Activated CD8-positive, alpha-beta T cell treated with anti-CD3 and anti-CD28 coated beads for 36 hours (primary cell): ENCODE results near the gene LPIN3. TPM values are rescaled to one million over a fixed set of nuclear protein-coding genes. Genes with fewer than 3 reads are reported as not detected.

Experiments
- ATAC-seq: fragments of 200-7000 bp; cut with Tn5 transposase; one replicate; pipeline ENCODE4 v1.10.0; 2021; ENCODE audit warnings: mild to moderate bottlenecking, moderate library complexity
- CTCF ChIA-PET: fragments of 350-600 bp; sonication (Branson Sonifier 250); formaldehyde crosslinking; loops from one replicate; lab custom pipeline; 2021; ENCODE audit warnings: antibody characterized with exemption; lab: Charles Lee
- POLR2A ChIA-PET: fragments of 350-600 bp; sonication (Branson Sonifier 250); formaldehyde crosslinking; loops from one replicate; lab custom pipeline; 2021; ENCODE audit warnings: antibody characterized with exemption; lab: Charles Lee
- DNase-seq: peaks from one replicate; pipeline ENCODE4 v3.0.0-alpha.2; 2020
- H3K27ac Mint-ChIP-seq: one replicate; pipeline ENCODE4 v1.8.0; 2021; ENCODE audit warnings: mild to moderate bottlenecking, mixed read lengths
- H3K27me3 Mint-ChIP-seq: one replicate; pipeline ENCODE4 v1.8.0; 2021; ENCODE audit warnings: mixed read lengths
- H3K36me3 Mint-ChIP-seq: one replicate; pipeline ENCODE4 v1.8.0; 2021; ENCODE audit warnings: low read depth, mixed read lengths
- H3K4me1 Mint-ChIP-seq: one replicate; pipeline ENCODE4 v1.8.0; 2021; ENCODE audit warnings: low read depth, mixed read lengths
- H3K4me3 Mint-ChIP-seq: one replicate; pipeline ENCODE4 v1.8.0; 2021; ENCODE audit warnings: mild to moderate bottlenecking, moderate library complexity, mixed read lengths
- H3K9me3 Mint-ChIP-seq: one replicate; pipeline ENCODE4 v1.8.0; 2021; ENCODE audit warnings: mixed read lengths
- CTCF ChIP-seq: fragments of 200-600 bp; IDR thresholded peaks from one replicate; pipeline ENCODE4 v1.8.0; 2022; ENCODE audit warnings: antibody characterized with exemption, mild to moderate bottlenecking
- intact Hi-C: fragments of 100-400 bp; cut with micrococcal nuclease; formaldehyde crosslinking; loops from one replicate; pipeline ENCODE4 v1.10.0; 2022
- total RNA-seq, 2 experiments: library from RNA; stranded (reverse); gene quantifications; one replicate each; pipeline ENCODE4 v1.2.3, GENCODE V29; 2021

LPIN3 gene
- total RNA-seq, 2 experiments from 2014 or later = 0.86 to 0.87 TPM

- Mint-ChIP-seq H3K27me3 (no peaks in the 10 kb centered on the region), H3K4me3 (no peak overlapping the region), H3K36me3 (no peaks in the 10 kb centered on the region), H3K9me3 (no peaks in the 10 kb centered on the region), H3K27ac (no peak overlapping the region), H3K4me1 (no peaks in the 10 kb centered on the region)
- ATAC-seq (no peak), DNase-seq (no peak)
- TF ChIP-seq CTCF = no peak
- intact Hi-C loops = no loop called here
- CTCF ChIA-PET = interaction anchor here (1.1 to 1.5 kb wide), 2 partner anchors 9 to 11 kb away, joined by 4 read pairs; no protein-coding TSS in a partner anchor
- POLR2A ChIA-PET = interaction anchor here (0.5 to 0.8 kb wide), 2 partner anchors 9 to 48 kb away, joined by 3 read pairs; no protein-coding TSS in a partner anchor
These were observed 9.9 kb downstream of the LPIN3 start for GRCh38 chr20:41350408-41350962.

GRCh38 chr20:41352106-41352505 is 11.5 kb downstream of the LPIN3 start:
- TF ChIP-seq CTCF = no peak
- H3K36me3 Mint-ChIP-seq = no peaks in the 10 kb centered on the region
- ATAC-seq (no peak), DNase-seq (no peak)
- H3K27me3 Mint-ChIP-seq = no peaks in the 10 kb centered on the region
- POLR2A ChIA-PET = no interaction called here
- CTCF ChIA-PET = interaction anchor here (1.2 kb wide), 1 partner anchor 12 kb away, joined by 3 read pairs; the partner anchor contains the start of gene LPIN3
- no peak overlapping the region for H3K4me3 Mint-ChIP-seq
- no peak overlapping the region for H3K27ac Mint-ChIP-seq
- no peaks in the 10 kb centered on the region for H3K4me1 Mint-ChIP-seq
- H3K9me3 Mint-ChIP-seq = no peaks in the 10 kb centered on the region
- intact Hi-C loops = no loop called here

DNA sequence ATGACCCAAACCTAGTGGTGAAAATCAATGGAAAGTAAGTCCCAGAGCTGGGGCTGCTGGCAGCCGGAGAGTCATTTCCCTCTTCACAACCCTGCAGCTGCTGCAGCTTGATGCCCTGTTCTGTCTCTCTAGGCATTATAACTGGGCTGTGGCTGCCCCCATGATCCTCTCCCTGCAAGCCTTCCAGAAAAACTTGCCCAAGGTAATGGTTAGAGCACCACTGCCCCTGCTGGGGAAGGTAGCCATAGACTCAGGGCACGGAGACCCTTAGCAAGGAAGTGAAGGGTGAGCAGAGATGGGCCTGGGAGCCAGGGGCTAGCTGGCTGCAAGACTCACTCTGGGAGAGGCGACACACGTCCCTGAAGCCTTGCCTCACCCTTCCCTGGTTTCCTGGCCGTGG is 12.0 kb downstream of the LPIN3 start:
- no peaks in the 10 kb centered on the region for H3K4me1 Mint-ChIP-seq
- intact Hi-C loops = no loop called here
- no peak overlapping the region for H3K4me3 Mint-ChIP-seq
- no peaks in the 10 kb centered on the region for H3K9me3 Mint-ChIP-seq
- no peaks in the 10 kb centered on the region for H3K36me3 Mint-ChIP-seq
- no peaks in the 10 kb centered on the region for H3K27me3 Mint-ChIP-seq
- DNase-seq (no peak), ATAC-seq (no peak)
- H3K27ac Mint-ChIP-seq = no peak overlapping the region
- TF ChIP-seq CTCF = no peak
- POLR2A ChIA-PET = no interaction called here
- CTCF ChIA-PET = interaction anchor here (1.2 kb wide), 1 partner anchor 12 kb away, joined by 3 read pairs; the partner anchor contains the start of gene LPIN3

DNA sequence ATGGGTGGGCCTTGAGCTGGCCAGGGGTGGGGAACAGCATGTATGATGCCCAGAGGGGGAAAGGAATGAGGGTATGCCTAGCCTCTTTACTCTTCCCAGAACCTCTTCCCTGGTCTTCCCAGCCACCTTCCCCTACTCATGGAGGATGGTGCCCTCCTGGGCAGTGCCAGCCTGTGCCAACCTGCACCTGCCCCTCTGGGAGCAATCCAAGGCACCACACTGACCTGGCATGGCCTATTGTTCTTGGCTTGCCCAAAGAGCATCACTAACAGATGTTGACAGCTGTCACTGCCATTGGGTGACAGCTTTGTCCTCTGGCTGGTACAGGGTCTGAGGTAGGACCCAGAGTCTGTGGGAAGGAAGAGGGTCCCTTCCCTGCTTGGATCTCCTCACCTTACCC is 12.9 kb downstream of the LPIN3 start:
- H3K4me3 Mint-ChIP-seq = no peak overlapping the region
- no peaks in the 10 kb centered on the region for H3K27me3 Mint-ChIP-seq
- ChIA-PET CTCF (no interaction called here), POLR2A (no interaction called here)
- H3K9me3 Mint-ChIP-seq = no peaks in the 10 kb centered on the region
- no peaks in the 10 kb centered on the region for H3K4me1 Mint-ChIP-seq
- no peaks in the 10 kb centered on the region for H3K36me3 Mint-ChIP-seq
- TF ChIP-seq CTCF = no peak
- ATAC-seq = no peak
- no peak for DNase-seq
- intact Hi-C loops = no loop called here
- H3K27ac Mint-ChIP-seq = no peak overlapping the region

GRCh38 chr20:41355192-41355591 is 14.6 kb downstream of the LPIN3 start:
- Mint-ChIP-seq H3K4me3 (no peak overlapping the region), H3K27me3 (no peaks in the 10 kb centered on the region), H3K27ac (no peak overlapping the region), H3K9me3 (no peaks in the 10 kb centered on the region), H3K36me3 (no peaks in the 10 kb centered on the region), H3K4me1 (no peaks in the 10 kb centered on the region)
- no peak for ATAC-seq
- ChIA-PET CTCF (interaction anchor here (1.4 kb wide), 1 partner anchor 123 kb away, joined by 3 read pairs; no protein-coding TSS in a partner anchor), POLR2A (no interaction called here)
- TF ChIP-seq CTCF = no peak
- intact Hi-C loops = no loop called here
- DNase-seq = no peak
